PFSK-1 (cell line): Measurements from ENCODE around the gene PHF2.

Experiments used
- POLR2AphosphoS5 ChIP-seq: IDR thresholded peaks from 2 replicates; pipeline ENCODE4 v1.6.1; 2012; ENCODE audit warnings: low read depth, mild to moderate bottlenecking, control low read depth, low read length, moderate library complexity
- SIN3A ChIP-seq: IDR thresholded peaks from 2 replicates; pipeline ENCODE4 v1.6.1; 2012; ENCODE audit warnings: mild to moderate bottlenecking, low read length, moderate library complexity, borderline replicate concordance; ENCODE audit not compliant: insufficient read depth
- TAF1 ChIP-seq: IDR thresholded peaks from 2 replicates; pipeline ENCODE4 v1.6.1; 2012; ENCODE audit warnings: low read length, control low read depth, borderline replicate concordance; ENCODE audit not compliant: insufficient read depth
- TF ChIP-seq, protein P1 (sequence below), 2 experiments: IDR thresholded peaks; 2 replicates each; pipeline versions ENCODE4 v1.6.1 to v1.8.0; 2011 to 2012; ENCODE audit warnings: low read depth in 2 of 2, low read length in 2 of 2, control low read depth in 1 of 2, inconsistent platforms in 1 of 2, mild to moderate bottlenecking in 1 of 2, moderate library complexity in 1 of 2; ENCODE audit not compliant: insufficient read depth in 1 of 2

DNA sequence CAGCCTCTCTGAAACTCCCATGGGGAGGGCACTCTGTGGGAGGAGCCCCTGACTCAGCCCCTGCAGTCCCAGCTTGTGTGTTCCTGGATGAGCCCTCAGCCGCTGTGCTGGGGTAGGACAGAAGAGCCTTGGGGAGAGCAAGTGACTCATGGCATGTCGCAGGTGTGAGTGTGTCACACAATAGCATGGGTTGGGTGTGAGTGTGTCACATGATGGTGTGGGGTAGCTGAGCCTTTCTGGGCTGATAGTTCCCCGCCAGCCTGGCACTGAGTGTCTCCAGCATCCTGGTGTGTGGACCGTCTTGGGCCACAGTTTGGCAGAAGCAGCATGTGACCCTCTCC, 83.4 kb downstream of the PHF2 start:
- TF ChIP-seq, protein P1, sequence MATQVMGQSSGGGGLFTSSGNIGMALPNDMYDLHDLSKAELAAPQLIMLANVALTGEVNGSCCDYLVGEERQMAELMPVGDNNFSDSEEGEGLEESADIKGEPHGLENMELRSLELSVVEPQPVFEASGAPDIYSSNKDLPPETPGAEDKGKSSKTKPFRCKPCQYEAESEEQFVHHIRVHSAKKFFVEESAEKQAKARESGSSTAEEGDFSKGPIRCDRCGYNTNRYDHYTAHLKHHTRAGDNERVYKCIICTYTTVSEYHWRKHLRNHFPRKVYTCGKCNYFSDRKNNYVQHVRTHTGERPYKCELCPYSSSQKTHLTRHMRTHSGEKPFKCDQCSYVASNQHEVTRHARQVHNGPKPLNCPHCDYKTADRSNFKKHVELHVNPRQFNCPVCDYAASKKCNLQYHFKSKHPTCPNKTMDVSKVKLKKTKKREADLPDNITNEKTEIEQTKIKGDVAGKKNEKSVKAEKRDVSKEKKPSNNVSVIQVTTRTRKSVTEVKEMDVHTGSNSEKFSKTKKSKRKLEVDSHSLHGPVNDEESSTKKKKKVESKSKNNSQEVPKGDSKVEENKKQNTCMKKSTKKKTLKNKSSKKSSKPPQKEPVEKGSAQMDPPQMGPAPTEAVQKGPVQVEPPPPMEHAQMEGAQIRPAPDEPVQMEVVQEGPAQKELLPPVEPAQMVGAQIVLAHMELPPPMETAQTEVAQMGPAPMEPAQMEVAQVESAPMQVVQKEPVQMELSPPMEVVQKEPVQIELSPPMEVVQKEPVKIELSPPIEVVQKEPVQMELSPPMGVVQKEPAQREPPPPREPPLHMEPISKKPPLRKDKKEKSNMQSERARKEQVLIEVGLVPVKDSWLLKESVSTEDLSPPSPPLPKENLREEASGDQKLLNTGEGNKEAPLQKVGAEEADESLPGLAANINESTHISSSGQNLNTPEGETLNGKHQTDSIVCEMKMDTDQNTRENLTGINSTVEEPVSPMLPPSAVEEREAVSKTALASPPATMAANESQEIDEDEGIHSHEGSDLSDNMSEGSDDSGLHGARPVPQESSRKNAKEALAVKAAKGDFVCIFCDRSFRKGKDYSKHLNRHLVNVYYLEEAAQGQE (IDR thresholded peaks at IDR 0.05; ENCODE audit: insufficient read depth in 1 of 2, low read depth in 2 of 2, low read length in 2 of 2) = no peak
- TF ChIP-seq TAF1 (no peak), SIN3A (no peak), POLR2AphosphoS5 (no peak)
